Choroid plexus epithelial cell (primary cell): ENCODE results near the gene MAGEB10.
A peak's percentile ranks its signal among the peaks of the same experiment; 100 is the strongest.
"Not testable (repeated sequence)": the region's sequence is repeated elsewhere in the genome, so short reads cannot be mapped to it uniquely, and the experiment has no call there.

Experiments
- DNase-seq: peaks from one replicate; pipeline ENCODE4 v3.0.0-alpha.2; 2010; ENCODE audit warnings: low read depth
- H3K4me3 ChIP-seq: 2 replicates; pipeline ENCODE4 v1.5.1; 2011; ENCODE audit warnings: low read depth, mild to moderate bottlenecking, control low read depth, low read length, moderate library complexity
- CTCF ChIP-seq: conservative IDR thresholded peaks from 2 replicates; pipeline ENCODE4 v1.5.1; 2011; ENCODE audit warnings: low read depth, mild to moderate bottlenecking, control low read depth, inconsistent platforms, low read length, moderate library complexity

Gene MAGEB10

GRCh38 chrX:27807690-27808089 is at the start of gene MAGEB10:
Gene MAGEB10, plus strand, starts transcription at chrX:27807990. Its CDS starts 13,317 bp downstream, at chrX:27821307.
- no peak for DNase-seq
- no peak within 1 kb of the TSS for H3K4me3 ChIP-seq
- no peak for TF ChIP-seq CTCF

- no peak for DNase-seq
- no peak for TF ChIP-seq CTCF
- H3K4me3 ChIP-seq, result no peak overlapping the region
These were observed 42.1 kb upstream of the MAGEB10 start for GRCh38 chrX:27765718-27766117.

DNA sequence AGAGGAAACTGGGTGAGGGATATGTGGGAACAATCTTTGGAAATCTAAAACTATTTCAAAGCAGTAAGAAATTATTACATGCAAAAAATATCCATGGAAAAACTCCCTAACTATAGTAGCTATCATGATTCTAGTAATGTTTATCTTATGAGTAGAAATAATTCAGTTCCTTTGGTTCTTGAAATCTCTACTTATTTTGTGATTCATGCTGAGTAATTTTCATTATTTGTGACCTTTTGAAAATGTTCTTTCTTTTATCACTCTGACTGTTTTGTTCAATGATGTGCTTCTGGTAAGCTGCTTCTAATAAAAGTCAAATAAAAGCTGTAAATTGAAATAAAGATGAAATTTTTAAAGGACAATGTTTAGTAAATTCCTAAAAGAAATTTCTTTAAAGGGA is 40.4 kb upstream of the MAGEB10 start:
- peak; percentile 2 for DNase-seq
- TF ChIP-seq CTCF, result no peak
- H3K4me3 ChIP-seq, result no peak overlapping the region

- no peak for DNase-seq
- no peak overlapping the region for H3K4me3 ChIP-seq
- no peak for TF ChIP-seq CTCF
These were observed 31.8 kb upstream of the MAGEB10 start for GRCh38 chrX:27775984-27776383.

DNA sequence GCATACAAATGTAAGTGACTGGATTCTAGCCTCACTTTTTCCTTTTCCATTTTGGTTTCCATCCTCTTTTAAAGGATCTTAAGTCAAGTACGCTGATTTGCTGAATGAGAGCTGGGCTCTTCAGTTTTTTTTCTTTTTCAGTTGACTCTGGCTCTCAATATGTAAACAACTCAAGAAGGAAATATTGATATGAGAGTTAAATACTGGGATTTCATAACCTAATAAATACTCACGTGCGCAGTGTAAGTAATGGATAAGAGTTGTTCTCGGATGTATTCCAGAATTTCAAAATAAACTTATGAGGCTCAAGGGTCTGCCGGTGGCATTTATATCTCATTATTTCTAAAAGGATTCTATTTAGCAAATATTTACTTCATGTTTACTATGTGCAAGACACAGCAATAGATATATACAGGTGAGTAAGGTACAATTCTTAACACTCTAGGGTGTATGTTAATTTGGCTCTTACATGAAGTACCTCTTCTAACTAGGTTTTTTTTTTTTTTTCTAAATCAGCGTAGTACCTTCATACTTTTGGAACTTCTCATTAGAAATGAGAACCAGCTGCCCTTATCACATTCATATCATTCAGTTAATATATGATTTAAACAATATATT is 11.0 kb upstream of the MAGEB10 start:
- DNase-seq, result no peak
- no peak overlapping the region for H3K4me3 ChIP-seq
- no peak for TF ChIP-seq CTCF

- TF ChIP-seq CTCF, result no peak
- no peak overlapping the region for H3K4me3 ChIP-seq
- no peak for DNase-seq
These were observed 10.2 kb upstream of the MAGEB10 start for GRCh38 chrX:27797575-27797974.

GRCh38 chrX:27808226-27808625 is 436 bp downstream of the MAGEB10 start:
- H3K4me3 ChIP-seq, result no peak overlapping the region
- TF ChIP-seq CTCF, result no peak
- DNase-seq, result no peak

- not testable (repeated sequence) for H3K4me3 ChIP-seq, DNase-seq
These were observed 1.4 kb downstream of the MAGEB10 start for GRCh38 chrX:27808991-27809859.
